ENCODE measurements around the gene ANKRD36C.
"Not testable (repeated sequence)": the region's sequence is repeated elsewhere in the genome, so short reads cannot be mapped to it uniquely, and the experiment has no call there.

Gene ANKRD36C

GRCh38 chr2:96006248-96006647 is 14.6 kb upstream of the ANKRD36C start:
- not testable (repeated sequence) for DNase-seq (ENCODE audit: low spot score)

- DNase-seq (ENCODE audit: low spot score): not testable (repeated sequence)
These were observed 1.1 kb upstream of the ANKRD36C start for GRCh38 chr2:95992520-95993272.

GRCh38 chr2:95992102-95992501 is 478 bp upstream of the ANKRD36C start:
- not testable (repeated sequence) for DNase-seq (ENCODE audit: low spot score)

DNA sequence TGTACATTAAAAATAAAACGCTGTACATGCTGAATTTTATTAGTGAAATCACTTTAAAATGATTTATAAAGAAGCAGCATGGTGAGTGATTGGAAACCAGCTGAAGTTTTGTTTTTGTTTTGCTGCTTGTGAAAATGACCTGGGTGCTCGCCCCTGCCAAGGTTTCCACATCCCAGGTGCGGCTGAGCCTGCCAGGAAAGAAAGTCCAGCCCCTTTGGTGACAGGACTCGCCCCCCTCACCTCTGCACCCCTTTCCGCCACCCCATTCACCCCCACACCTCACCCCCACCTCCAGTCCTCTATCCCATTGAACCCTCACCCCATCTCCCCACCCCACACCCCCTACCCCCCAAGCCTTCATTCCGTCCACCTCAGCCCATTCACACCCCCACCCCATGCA is 740 bp downstream of the ANKRD36C start:
- not testable (repeated sequence) for DNase-seq (ENCODE audit: low spot score)

DNA sequence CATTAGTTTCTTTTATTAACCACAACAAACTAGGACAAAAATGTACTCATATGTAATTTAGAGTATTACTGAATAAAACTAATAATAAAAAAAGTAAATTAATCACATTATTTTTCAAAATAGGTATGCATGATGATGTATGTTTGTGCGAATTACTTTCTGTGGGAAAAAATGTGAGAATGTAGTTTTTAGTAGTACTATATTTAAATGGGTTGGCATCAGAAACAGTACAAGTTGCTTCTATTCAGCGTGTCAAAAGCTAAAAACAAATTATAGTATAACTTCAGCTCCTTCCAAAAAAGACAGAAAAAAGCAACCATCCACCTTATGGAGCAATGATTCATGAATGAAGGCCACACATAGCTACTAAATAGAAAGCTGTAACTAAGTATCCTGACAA is 40.0 kb downstream of the ANKRD36C start:
- DNase-seq (ENCODE audit: low spot score): not testable (repeated sequence)

GRCh38 chr2:95948039-95948438 is 43.6 kb downstream of the ANKRD36C start:
- DNase-seq (ENCODE audit: low spot score): not testable (repeated sequence)

DNA sequence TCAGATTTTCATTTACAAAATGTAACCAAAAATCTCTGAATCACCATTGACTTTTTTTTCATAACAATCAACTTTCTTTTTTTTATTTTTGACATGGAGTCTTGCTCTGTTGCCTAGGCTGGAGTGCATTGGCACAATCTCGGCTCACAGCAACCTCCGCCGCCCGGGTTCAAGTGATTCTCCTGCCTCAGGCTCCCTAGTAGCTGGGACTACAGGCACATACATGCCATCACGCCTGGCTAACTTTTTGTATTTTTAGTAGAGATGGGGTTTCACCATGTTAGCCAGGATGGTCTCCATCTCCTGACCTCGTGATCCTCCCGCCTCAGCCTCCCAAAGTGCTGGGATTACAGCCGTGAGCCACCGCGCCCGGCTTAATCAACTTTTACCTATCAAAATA is 51.7 kb downstream of the ANKRD36C start:
- not testable (repeated sequence) for DNase-seq (ENCODE audit: low spot score)

- DNase-seq (ENCODE audit: low spot score): not testable (repeated sequence)
These were observed 60.9 kb downstream of the ANKRD36C start for GRCh38 chr2:95930740-95931139.

GRCh38 chr2:95917007-95917406 is 74.6 kb downstream of the ANKRD36C start:
- DNase-seq (ENCODE audit: low spot score): not testable (repeated sequence)

DNA sequence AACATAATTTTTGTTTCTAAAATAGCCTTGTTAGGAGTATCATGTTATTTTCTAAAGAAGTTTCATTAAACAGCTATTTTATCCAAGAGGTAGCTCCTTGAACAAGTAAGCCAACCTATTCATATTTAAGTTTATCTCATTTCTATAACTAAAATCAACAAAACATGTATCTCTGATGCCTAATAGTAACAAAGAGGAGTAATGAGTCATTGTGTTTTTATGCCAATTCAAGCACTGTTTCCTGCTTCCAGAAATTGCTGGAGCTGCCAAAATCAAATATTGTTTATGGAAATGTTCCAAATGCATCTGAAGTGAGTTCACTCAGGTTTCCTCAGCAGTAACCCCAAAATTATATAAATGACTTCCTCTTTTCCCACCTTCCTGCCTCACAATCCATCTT is 76.5 kb downstream of the ANKRD36C start:
- not testable (repeated sequence) for DNase-seq (ENCODE audit: low spot score)

DNA sequence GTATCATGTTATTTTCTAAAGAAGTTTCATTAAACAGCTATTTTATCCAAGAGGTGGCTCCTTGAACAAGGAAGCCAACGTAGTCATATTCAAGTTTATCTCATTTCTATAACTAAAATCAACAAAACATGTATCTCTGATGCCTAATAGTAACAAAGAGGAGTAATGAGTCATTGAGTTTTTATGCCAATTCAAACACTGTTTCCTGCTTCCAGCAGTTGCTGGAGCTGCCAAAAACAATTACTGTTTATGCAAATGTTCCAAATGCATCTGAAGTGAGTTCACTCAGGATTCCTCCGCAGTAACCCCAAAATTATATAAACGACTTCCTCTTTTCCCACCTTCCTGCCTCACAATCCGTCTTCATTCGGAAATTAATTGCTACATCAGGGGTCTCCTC is 80.2 kb downstream of the ANKRD36C start:
- not testable (repeated sequence) for DNase-seq (ENCODE audit: low spot score)

- not testable (repeated sequence) for DNase-seq (ENCODE audit: low spot score)
These were observed 97.2 kb downstream of the ANKRD36C start for GRCh38 chr2:95894443-95894842.

GRCh38 chr2:95867929-95868328 is 123.7 kb downstream of the ANKRD36C start:
- DNase-seq (ENCODE audit: low spot score): not testable (repeated sequence)

- not testable (repeated sequence) for DNase-seq (ENCODE audit: low spot score)
These were observed 124.5 kb downstream of the ANKRD36C start for GRCh38 chr2:95867047-95867677.

DNA sequence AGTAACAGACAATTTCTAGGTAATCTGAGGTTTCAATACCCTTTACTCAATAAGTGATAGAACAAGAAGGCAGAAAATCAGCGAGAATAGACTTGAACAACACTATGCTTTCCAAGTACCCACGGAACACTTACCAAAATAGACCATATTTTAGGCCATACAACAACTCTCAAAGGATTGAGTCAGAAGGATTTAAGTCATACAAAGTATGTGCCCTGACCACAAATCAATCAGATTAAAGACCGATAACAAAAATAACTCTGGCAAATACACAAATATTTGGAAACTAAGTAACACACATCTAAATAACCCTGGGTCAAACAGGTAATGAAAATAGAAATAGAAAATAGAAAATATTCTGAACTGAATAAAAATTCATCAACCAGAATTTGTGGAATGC is 129.5 kb downstream of the ANKRD36C start:
- DNase-seq (ENCODE audit: low spot score): not testable (repeated sequence)

DNA sequence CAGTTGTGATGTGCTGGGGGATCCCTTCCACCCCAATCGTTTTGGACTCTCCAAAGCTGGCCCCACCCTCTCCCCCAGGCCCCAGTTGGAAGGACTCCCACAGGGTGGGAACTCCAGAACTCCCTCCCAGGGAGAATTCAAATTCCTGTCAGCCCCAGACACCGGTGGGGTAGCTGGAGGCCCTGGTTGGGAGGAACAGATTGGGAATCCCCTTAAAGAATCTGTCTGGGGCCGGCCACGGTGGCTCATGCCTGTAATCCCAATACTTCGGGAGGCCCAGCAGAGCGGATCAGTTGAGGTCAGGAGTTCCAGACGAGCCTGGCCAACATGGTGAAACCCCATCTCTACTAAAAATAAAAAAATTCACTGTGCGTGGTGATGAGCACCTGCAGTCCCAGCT is 155.5 kb downstream of the ANKRD36C start:
- no peak for DNase-seq (ENCODE audit: low spot score)

DNA sequence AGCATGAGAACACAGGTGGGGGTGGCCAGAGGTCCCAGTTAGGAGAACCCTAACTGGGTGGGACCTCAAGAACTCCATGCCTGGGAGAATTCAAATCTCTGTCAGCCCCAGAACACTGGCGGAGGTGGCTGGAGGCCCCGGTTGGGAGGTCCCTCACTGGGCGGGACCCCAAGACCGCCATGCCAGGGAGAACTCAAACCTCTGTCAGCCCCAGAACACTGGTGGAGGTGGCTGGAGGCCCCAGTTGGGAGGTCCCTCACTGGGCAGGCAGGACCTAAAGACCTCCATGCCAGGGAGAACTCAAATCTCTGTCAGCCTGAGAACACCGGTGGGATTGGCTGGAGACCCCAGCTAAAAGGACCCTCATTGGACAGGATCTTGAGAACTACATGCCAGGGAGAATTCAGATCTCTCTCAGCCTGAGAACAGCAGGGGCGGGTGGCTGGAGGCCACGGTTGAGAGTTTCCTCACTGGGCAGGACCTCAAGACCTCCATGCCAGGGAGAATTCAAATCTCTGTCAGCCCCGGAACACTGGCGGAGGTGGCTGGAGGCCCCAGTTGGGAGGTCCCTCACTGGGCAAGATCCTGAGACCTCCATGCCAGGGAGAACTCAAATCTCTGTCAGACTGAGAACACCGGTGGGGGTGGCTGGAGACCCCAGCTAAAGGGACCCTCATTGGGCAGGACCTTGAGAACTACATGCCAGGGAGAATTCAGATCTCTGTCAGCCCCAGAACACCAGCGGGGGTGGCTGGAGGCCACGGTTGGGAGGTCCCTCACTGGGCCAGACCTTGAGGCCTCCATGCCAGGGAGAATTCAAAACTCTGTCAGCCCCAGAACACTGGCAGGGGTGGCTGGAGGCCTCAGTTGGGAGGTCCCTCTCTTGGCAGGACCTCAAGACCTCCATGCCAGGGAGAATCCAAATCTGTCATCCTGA is 157.3 kb downstream of the ANKRD36C start:
- DNase-seq (ENCODE audit: low spot score): not testable (repeated sequence)

DNA sequence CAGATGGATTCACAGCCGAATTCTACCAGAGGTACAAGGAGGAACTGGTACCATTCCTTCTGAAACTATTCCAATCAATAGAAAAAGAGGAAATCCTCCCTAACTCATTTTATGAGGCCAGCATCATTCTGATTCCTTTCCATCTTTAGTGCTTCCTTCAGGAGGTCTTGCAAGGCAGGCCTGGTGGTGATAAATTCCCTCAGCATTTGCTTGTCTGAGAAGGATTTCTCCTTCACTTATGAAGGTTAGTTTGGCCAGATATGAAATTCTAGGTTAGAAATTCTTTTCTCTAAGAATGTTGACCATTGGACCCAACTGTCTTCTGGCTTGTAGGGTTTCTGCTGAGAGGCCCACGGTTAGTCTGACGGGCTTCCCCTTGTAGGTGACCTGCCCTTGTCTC is 167.4 kb downstream of the ANKRD36C start:
- not testable (repeated sequence) for DNase-seq (ENCODE audit: low spot score)

GRCh38 chr2:95817521-95817920 is 174.1 kb downstream of the ANKRD36C start:
- DNase-seq (ENCODE audit: low spot score): not testable (repeated sequence)

DNA sequence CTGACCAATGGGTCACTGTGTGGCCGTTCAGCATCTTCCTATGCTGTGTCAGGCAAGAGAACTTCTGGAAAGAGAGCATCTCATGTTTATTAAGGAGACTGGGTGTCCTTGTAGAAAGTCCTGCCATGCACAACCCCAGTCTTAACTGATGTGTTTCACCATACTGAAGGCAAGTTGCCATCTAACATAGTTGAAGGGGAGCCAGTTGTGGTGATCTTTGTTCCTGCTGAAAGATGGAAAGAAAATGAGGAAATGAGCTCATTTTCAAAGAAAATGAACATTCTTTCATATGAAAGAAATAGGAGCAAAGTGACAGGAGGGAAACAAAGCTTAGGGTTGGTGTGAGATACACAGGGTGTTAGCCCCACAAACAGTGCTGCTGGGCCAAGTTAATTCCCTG is 178.3 kb downstream of the ANKRD36C start:
- DNase-seq (ENCODE audit: low spot score): not testable (repeated sequence)

DNA sequence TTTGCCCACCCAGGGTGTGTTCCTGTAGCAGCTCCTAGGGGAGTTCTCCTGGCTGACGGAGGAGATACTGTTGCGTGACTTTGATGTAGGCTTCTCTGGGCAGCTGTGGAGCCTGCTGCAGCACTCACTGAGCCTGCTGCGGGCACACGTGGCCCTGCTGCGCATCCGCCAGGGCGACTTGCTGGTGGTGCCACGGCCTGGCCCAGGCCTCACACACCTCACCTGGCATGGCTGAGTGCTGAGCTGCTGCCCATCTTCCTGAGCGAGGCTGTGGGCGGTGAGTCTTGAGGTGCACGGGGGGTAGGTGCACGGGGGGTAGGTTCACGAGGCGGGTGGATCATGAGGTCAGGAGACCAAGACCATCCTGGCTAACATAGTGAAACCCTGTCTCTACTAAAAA is 191.7 kb downstream of the ANKRD36C start:
- no peak for DNase-seq (ENCODE audit: low spot score)

GRCh38 chr2:95799147-95799889 is 192.3 kb downstream of the ANKRD36C start:
- not testable (repeated sequence) for DNase-seq (ENCODE audit: low spot score)

All from HuH-7.5 (cell line).